Measurements from ENCODE around the gene STEAP3.

DNA sequence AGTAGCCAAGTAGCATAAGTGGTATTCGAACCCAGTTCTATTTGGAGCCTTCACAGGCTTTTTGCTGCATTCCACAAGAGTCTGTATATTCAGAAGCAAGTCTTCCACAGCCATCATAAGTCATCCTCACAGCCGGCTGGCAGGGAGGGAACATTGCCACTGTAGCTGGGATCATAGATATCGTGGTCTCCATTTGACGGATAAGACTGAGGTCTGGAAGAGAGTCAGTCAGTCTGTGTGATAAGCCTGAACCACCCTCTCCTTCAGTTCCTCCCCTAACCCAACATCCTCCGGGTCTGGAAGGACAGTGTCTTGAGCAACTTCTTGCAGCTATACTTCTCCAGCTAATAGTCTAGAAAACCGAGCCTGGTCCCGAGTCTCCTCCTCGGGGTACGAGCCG lies 48.1 kb upstream of the STEAP3 start:
- TF ChIP-seq POLR2A (IDR thresholded peaks at IDR 0.05; ENCODE audit: low read length) (no peak), CBX8 (IDR thresholded peaks at IDR 0.05) (no peak), ZFP36 (IDR thresholded peaks at IDR 0.05; ENCODE audit: borderline replicate concordance, partially characterized antibody) (no peak), KDM1A (IDR thresholded peaks at IDR 0.05; ENCODE audit: low read depth) (no peak), EP300 (IDR thresholded peaks at IDR 0.05) (no peak), ZC3H11A (IDR thresholded peaks at IDR 0.05) (no peak), HOXB13 (CRISPR knock-in tag; IDR thresholded peaks at IDR 0.05; ENCODE audit: low read depth) (no peak), ESRRA (IDR thresholded peaks at IDR 0.05; ENCODE audit: borderline replicate concordance, low read length) (no peak)
- TF ChIP-seq, protein P1, sequence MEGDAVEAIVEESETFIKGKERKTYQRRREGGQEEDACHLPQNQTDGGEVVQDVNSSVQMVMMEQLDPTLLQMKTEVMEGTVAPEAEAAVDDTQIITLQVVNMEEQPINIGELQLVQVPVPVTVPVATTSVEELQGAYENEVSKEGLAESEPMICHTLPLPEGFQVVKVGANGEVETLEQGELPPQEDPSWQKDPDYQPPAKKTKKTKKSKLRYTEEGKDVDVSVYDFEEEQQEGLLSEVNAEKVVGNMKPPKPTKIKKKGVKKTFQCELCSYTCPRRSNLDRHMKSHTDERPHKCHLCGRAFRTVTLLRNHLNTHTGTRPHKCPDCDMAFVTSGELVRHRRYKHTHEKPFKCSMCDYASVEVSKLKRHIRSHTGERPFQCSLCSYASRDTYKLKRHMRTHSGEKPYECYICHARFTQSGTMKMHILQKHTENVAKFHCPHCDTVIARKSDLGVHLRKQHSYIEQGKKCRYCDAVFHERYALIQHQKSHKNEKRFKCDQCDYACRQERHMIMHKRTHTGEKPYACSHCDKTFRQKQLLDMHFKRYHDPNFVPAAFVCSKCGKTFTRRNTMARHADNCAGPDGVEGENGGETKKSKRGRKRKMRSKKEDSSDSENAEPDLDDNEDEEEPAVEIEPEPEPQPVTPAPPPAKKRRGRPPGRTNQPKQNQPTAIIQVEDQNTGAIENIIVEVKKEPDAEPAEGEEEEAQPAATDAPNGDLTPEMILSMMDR (IDR thresholded peaks at IDR 0.05) = no peak
- TF ChIP-seq, protein P2, sequence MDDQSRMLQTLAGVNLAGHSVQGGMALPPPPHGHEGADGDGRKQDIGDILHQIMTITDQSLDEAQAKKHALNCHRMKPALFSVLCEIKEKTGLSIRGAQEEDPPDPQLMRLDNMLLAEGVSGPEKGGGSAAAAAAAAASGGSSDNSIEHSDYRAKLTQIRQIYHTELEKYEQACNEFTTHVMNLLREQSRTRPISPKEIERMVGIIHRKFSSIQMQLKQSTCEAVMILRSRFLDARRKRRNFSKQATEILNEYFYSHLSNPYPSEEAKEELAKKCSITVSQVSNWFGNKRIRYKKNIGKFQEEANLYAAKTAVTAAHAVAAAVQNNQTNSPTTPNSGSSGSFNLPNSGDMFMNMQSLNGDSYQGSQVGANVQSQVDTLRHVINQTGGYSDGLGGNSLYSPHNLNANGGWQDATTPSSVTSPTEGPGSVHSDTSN (IDR thresholded peaks at IDR 0.05) = no peak
- TF ChIP-seq, protein P3, sequence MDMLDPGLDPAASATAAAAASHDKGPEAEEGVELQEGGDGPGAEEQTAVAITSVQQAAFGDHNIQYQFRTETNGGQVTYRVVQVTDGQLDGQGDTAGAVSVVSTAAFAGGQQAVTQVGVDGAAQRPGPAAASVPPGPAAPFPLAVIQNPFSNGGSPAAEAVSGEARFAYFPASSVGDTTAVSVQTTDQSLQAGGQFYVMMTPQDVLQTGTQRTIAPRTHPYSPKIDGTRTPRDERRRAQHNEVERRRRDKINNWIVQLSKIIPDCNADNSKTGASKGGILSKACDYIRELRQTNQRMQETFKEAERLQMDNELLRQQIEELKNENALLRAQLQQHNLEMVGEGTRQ (IDR thresholded peaks at IDR 0.05) = no peak

Measured in A549 (cell line).